Activated CD8-positive, alpha-beta T cell treated with anti-CD3 and anti-CD28 coated beads for 36 hours (primary cell): Measurements from ENCODE around the gene ATP5F1B. TPM values are rescaled to one million over a fixed set of nuclear protein-coding genes. Genes with fewer than 3 reads are reported as not detected.

Experiments used
- ATAC-seq: fragments of 200-7000 bp; cut with Tn5 transposase; one replicate; pipeline ENCODE4 v1.10.0; 2021; ENCODE audit warnings: mild to moderate bottlenecking, moderate library complexity
- CTCF ChIA-PET: fragments of 350-600 bp; sonication (Branson Sonifier 250); formaldehyde crosslinking; loops from one replicate; lab custom pipeline; 2021; ENCODE audit warnings: antibody characterized with exemption; lab: Charles Lee
- POLR2A ChIA-PET: fragments of 350-600 bp; sonication (Branson Sonifier 250); formaldehyde crosslinking; loops from one replicate; lab custom pipeline; 2021; ENCODE audit warnings: antibody characterized with exemption; lab: Charles Lee
- DNase-seq: peaks from one replicate; pipeline ENCODE4 v3.0.0-alpha.2; 2020
- H3K27ac Mint-ChIP-seq: one replicate; pipeline ENCODE4 v1.8.0; 2021; ENCODE audit warnings: mild to moderate bottlenecking, mixed read lengths
- H3K27me3 Mint-ChIP-seq: one replicate; pipeline ENCODE4 v1.8.0; 2021; ENCODE audit warnings: mixed read lengths
- H3K36me3 Mint-ChIP-seq: one replicate; pipeline ENCODE4 v1.8.0; 2021; ENCODE audit warnings: low read depth, mixed read lengths
- H3K4me1 Mint-ChIP-seq: one replicate; pipeline ENCODE4 v1.8.0; 2021; ENCODE audit warnings: low read depth, mixed read lengths
- H3K4me3 Mint-ChIP-seq: one replicate; pipeline ENCODE4 v1.8.0; 2021; ENCODE audit warnings: mild to moderate bottlenecking, moderate library complexity, mixed read lengths
- H3K9me3 Mint-ChIP-seq: one replicate; pipeline ENCODE4 v1.8.0; 2021; ENCODE audit warnings: mixed read lengths
- CTCF ChIP-seq: fragments of 200-600 bp; IDR thresholded peaks from one replicate; pipeline ENCODE4 v1.8.0; 2022; ENCODE audit warnings: antibody characterized with exemption, mild to moderate bottlenecking
- intact Hi-C: fragments of 100-400 bp; cut with micrococcal nuclease; formaldehyde crosslinking; loops from one replicate; pipeline ENCODE4 v1.10.0; 2022
- total RNA-seq, 2 experiments: library from RNA; stranded (reverse); gene quantifications; one replicate each; pipeline ENCODE4 v1.2.3, GENCODE V29; 2021

The ATP5F1B gene
- 100 to 1,000 TPM; 859 to 869 TPM for total RNA-seq

GRCh38 chr12:56645717-56646446 is at the start of gene ATP5F1B:
Gene ATP5F1B (minus strand): TSS chr12:56645984. CDS start chr12:56645963, 21 bp downstream.
- no peaks in the 10 kb centered on the region for H3K9me3 Mint-ChIP-seq
- H3K36me3 Mint-ChIP-seq: peaks cover 43% of the 10 kb centered on the region
- CTCF ChIA-PET: interaction anchor here (0.7 to 2.0 kb wide), 7 partner anchors 9 to 79 kb away, joined by 3 to 11 read pairs (median 4); partner anchors contain the start of gene NACA

GRCh38 chr12:56694161-56694560 is 48.4 kb upstream of the ATP5F1B start:
- ChIA-PET POLR2A (interaction anchor here (1.0 kb wide), 1 partner anchor 20 kb away, joined by 4 read pairs; no protein-coding TSS in a partner anchor), CTCF (interaction anchor here (0.7 kb wide), 1 partner anchor 33 kb away, joined by 4 read pairs; no protein-coding TSS in a partner anchor)
- Mint-ChIP-seq H3K9me3 (no peaks in the 10 kb centered on the region), H3K36me3 (no peaks in the 10 kb centered on the region), H3K4me1 (peaks cover 1% of the 10 kb centered on the region), H3K4me3 (no peak overlapping the region), H3K27me3 (no peaks in the 10 kb centered on the region), H3K27ac (no peak overlapping the region)
- no peak for TF ChIP-seq CTCF
- no peak for ATAC-seq
- intact Hi-C loops: no loop called here
- DNase-seq: no peak

More at GRCh38 chr12:56645717-56646446, at the start of gene ATP5F1B:
- Mint-ChIP-seq H3K27ac (peak within 1 kb of the TSS; percentile 97), H3K4me3 (peak within 1 kb of the TSS; percentile 86), H3K27me3 (no peaks in the 10 kb centered on the region), H3K4me1 (peaks cover 33% of the 10 kb centered on the region)
- intact Hi-C loops: loop anchor here (10.0 kb wide), 1 partner anchor 79 kb away; the partner anchor contains the start of gene NACA
- TF ChIP-seq CTCF: no peak
- DNase-seq: peak; percentile 97
- peak; percentile 98 for ATAC-seq
- POLR2A ChIA-PET: interaction anchor here (0.6 to 3.7 kb wide), 18 partner anchors 9 to 467 kb away, joined by 3 to 95 read pairs (median 4); partner anchors contain the start of genes BAZ2A, NACA, PRIM1 and PTGES3

GRCh38 chr12:56688846-56689109 is 43.0 kb upstream of the ATP5F1B start:
- ATAC-seq (no peak), DNase-seq (no peak)
- intact Hi-C loops: loop anchor here (5.0 to 10.0 kb wide), 3 partner anchors 34 to 376 kb away; no protein-coding TSS in a partner anchor
- H3K27me3 Mint-ChIP-seq: no peaks in the 10 kb centered on the region
- CTCF ChIA-PET: interaction anchor here (1.2 to 2.1 kb wide), 6 partner anchors 10 to 377 kb away, joined by 3 to 7 read pairs (median 4); partner anchors contain the start of gene NACA
- H3K36me3 Mint-ChIP-seq: peaks cover 38% of the 10 kb centered on the region
- TF ChIP-seq CTCF: no peak
- peak overlapping the region; percentile 98 for H3K27ac Mint-ChIP-seq
- peaks cover 11% of the 10 kb centered on the region for H3K4me1 Mint-ChIP-seq
- H3K4me3 Mint-ChIP-seq: peak overlapping the region; percentile 96
- peaks cover 2% of the 10 kb centered on the region for H3K9me3 Mint-ChIP-seq
- POLR2A ChIA-PET: interaction anchor here (0.9 to 6.9 kb wide), 17 partner anchors 10 to 59 kb away, joined by 3 to 74 read pairs (median 7); partner anchors contain the start of genes ATP5F1B and BAZ2A

GRCh38 chr12:56688129-56688845 is 42.5 kb upstream of the ATP5F1B start, which contains the start of gene PTGES3:
Gene PTGES3 (minus strand): TSS chr12:56688284. CDS start chr12:56687999, 285 bp downstream.
- H3K4me3 Mint-ChIP-seq: peak within 1 kb of the TSS; percentile 96
- H3K4me1 Mint-ChIP-seq: peaks cover 11% of the 10 kb centered on the region
- DNase-seq: peak; percentile 99
- H3K36me3 Mint-ChIP-seq: peaks cover 38% of the 10 kb centered on the region
- H3K27me3 Mint-ChIP-seq: no peaks in the 10 kb centered on the region
- H3K9me3 Mint-ChIP-seq: peaks cover 2% of the 10 kb centered on the region
- peak; percentile 80 for ATAC-seq
- POLR2A ChIA-PET: interaction anchor here (0.9 to 6.9 kb wide), 19 partner anchors 10 to 59 kb away, joined by 3 to 74 read pairs (median 7); partner anchors contain the start of genes ATP5F1B and BAZ2A
- H3K27ac Mint-ChIP-seq: peak within 1 kb of the TSS; percentile 98
- intact Hi-C loops: loop anchor here (5.0 to 10.0 kb wide), 3 partner anchors 34 to 377 kb away; no protein-coding TSS in a partner anchor
- CTCF ChIA-PET: interaction anchor here (0.9 to 2.1 kb wide), 7 partner anchors 9 to 377 kb away, joined by 3 to 7 read pairs (median 4); partner anchors contain the start of gene NACA
- no peak for TF ChIP-seq CTCF
